Hematopoietic multipotent progenitor cell treated with erythropoietin and hydrocortisone succinate and interleukin-3 and kit ligand, for 15 days (in vitro differentiated cells): ENCODE data around the gene UTP14A.
A peak's percentile ranks its signal among the peaks of the same experiment; 100 is the strongest.

Experiments
- DNase-seq: peaks from one replicate; pipeline ENCODE4 v3.0.0-alpha.2; 2015; ENCODE audit warnings: low spot score

UTP14A gene

GRCh38 chrX:129953334-129953648 lies 47.3 kb downstream of the UTP14A start:
- no peak for DNase-seq

- no peak for DNase-seq
Observed at GRCh38 chrX:129953881-129954280, 47.9 kb downstream of the UTP14A start.

- DNase-seq, result no peak
Observed at GRCh38 chrX:129954804-129955203, 48.8 kb downstream of the UTP14A start.

GRCh38 chrX:129955682-129956081 lies 49.7 kb downstream of the UTP14A start:
- DNase-seq, result no peak

GRCh38 chrX:129956145-129956544 lies 50.2 kb downstream of the UTP14A start:
- DNase-seq, result no peak

- no peak for DNase-seq
Observed at GRCh38 chrX:129956765-129957164, 50.8 kb downstream of the UTP14A start.

- DNase-seq, result peak; percentile 52
Observed at GRCh38 chrX:129957241-129958082, 51.5 kb downstream of the UTP14A start.

GRCh38 chrX:129958083-129958465 lies 52.1 kb downstream of the UTP14A start:
- DNase-seq, result no peak

- no peak for DNase-seq
Observed at GRCh38 chrX:129958814-129959492, 53.0 kb downstream of the UTP14A start.

GRCh38 chrX:129959493-129959832 lies 53.5 kb downstream of the UTP14A start:
- DNase-seq, result no peak

- DNase-seq, result peak; percentile 38
Observed at GRCh38 chrX:129961180-129962083, 55.5 kb downstream of the UTP14A start.

GRCh38 chrX:129963729-129964128 lies 57.8 kb downstream of the UTP14A start:
- no peak for DNase-seq

- DNase-seq, result no peak
Observed at GRCh38 chrX:129965166-129965565, 59.2 kb downstream of the UTP14A start.

- DNase-seq, result no peak
Observed at GRCh38 chrX:129968968-129969367, 63.0 kb downstream of the UTP14A start.

GRCh38 chrX:129976441-129976840 lies 70.5 kb downstream of the UTP14A start:
- DNase-seq, result no peak
